HG03460 (cell line): ENCODE data around the gene TJP3.

ENCODE experiments used
- ATAC-seq: cut with Tn5 transposase; IDR thresholded peaks from one replicate; pipeline ENCODE4 v1.9.1; 2021; ENCODE audit not compliant: unreplicated experiment

TJP3 gene

DNA sequence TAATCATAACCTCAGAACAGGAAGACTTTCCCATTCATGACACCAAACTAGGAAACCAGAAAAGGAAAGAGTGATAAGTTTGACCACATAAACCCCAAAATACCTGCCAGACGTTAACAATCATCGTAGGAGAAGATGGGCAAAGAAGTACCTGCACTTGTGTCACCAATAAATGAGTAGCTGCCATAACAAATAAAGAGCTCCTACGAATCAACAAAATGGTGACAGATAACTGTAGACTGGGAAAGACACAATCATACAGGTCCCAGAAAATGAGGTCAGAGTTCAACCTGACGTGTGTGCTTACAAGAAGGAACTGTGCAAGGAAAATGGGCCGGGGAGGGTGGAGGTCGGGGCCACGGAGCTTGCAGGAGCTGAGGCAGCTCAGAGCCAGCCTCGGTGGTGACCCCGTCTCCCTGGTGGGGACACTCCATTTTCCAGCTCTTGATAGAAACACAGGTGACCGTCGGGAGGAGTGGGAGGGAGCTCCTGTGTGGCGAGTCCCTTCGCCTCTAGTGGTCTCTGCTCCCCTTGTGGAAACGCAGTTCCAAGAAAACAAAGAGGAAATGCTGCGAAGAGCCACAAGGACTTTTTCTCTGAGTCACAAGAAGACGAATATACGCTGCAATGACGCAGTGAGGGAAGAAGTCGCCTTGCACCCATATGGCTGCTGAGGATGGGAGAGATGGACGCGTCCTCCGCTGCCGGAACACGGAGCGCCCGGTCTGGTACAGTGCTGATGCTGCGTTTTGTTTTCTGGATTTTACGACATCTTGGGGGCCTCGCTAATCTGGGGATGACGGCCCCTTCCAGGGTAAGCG lies 17.4 kb upstream of the TJP3 start:
- ATAC-seq = no peak

DNA sequence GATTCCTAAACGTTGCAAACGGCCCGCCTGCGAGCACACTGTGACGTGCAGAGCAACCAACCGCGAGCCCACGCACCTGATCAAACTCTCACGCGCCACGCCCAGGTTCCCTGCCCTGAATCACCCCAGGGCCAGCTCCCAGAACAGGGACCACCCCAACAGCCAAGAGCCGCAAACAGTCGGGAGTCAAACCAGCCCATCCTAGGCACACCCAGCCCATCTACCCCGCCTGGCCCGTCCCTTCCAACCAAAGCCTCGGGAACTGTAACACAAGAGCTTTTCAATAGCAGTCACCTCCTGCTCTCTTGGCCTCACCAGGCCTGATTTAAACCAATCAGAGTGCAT lies 16.8 kb upstream of the TJP3 start:
- ATAC-seq = no peak

DNA sequence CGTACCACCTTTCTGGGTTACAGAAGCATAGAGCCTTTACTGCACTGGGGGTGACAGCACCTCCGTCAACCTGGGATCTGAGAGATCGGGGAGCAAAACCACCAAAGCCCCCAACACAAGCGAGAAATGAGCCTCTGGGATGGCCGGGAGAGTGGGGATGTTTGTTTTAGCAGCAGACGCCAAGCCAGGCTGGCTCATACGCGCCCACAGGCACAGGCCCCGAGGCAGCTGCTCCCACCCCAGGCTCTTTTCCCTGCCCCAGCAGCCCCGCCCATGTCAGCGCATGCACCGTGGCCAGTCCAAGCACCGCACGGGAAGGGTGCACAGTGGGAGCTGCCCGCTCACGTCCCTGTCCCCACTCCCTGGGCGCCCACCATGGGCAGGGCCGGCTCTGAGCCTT lies 16.5 kb upstream of the TJP3 start:
- no peak for ATAC-seq

DNA sequence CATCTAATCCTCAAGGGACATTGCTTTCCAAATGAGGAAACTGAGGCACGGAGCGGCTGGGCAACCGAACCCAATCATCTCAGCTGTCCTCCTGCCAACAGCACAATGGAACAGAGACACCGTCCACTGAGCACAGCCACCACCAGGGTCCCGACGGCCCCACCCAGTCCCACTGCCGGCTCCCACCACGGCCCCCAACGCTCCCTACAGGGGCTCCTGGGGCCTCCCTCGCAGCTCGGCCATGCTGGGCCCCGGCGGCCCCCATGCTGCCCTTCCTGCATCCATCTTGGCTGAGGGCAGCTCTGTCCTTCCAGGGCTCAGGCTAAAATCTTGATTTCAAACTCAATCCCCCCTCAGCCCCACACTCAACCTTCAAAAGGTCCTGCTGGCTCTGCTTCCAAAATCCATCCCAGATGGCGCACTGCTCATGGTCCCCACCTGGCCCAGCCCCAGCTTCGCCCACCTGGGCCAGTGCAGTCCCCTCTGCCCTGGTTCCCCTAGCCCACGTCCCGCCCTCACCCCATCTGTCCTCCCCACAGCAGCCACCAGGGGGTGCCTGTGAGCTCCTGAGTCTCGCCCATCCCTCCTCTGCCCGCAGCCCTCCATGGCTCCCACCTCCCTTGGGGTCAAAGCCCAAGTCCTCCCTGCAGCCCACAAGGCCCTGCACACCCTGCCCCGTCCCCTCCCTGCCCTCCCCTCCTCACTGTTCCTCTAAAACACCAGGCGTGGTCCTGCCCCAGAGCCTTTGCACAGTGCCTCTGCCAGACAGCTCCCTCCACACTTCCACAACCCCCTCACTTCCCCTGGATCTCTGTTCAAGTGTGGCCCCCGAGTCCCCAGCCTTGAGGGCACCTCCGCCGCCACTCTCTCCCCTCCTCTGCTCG lies 15.8 kb upstream of the TJP3 start:
- ATAC-seq = no peak

DNA sequence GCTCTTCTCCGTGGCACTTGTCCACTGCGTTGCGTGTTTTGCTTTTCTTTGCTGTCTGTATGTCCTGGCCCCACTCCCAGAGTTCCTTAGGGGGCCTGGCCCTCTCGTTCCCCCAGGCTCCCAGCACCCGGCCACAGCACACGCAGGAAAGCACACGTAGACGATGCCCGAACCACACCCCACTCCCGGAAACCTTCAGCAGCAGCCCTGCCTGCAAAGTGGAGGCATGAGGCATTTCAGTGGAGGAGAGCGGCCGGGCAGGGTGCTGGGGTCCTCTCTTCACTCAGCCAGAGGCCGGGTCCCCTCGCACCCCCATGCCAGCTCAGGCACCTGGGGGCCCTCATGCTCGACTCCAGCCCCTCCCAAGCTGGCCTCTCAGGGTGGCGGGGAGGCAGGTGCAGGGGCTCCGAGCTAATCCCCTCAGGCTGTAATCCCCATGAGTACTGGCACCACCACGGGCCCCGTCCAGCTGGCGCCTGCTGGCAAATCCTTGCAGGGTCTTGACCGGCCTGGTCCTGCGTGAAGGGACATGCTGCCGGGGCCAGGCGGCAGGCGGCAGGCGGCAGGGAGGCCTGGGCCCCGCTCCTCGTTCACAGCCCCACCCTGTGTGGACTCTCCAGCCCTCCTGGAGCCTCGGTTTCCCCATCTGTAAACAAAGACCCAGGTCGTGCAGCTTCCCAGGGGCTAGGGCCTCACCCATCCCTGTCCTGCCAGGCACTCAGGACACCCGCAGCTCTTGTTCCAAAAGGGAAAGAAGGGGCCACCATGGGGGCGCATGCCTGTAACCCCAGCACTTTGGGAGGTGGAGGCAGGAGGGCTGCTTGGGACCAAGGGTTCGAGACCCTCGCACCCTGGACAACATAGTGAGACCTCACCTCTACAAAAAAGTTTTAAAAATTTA lies 14.9 kb upstream of the TJP3 start:
- no peak for ATAC-seq

DNA sequence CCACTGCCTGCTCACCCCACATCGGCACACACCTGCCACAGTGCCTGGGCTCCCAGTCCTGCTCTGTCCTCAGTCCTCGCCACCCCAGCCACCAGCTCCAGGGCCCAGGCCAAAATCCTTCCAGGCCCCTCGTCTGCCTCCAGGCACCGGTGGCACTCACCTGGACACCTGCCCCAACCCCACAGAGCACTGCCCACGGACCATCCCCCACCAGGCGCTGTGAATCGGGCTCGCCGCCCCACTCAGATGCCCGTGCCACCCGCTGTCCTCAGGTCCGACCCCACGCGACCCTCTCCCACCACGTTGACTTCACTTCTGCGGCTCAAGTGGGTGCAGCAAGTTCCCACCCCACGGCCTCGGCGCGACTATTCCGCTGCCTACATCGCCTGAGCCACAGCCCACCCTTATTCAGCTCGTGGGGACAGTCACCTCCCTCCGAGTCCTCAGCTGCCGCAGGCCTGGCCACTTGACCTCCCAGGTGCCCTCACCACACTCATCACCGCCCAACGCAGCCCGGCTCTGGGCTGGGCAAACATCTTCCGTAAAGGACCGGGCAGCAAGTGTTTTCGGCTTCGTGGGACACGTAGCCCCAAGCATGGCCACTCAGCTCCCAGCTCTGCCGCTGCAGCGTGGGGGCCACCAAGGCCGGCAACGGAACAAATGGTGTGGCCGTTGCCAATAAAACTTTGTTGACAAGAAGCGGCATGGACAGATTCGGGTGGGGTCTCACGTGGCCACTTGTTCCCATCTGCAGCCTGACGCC lies 13.6 kb upstream of the TJP3 start:
- no peak for ATAC-seq

DNA sequence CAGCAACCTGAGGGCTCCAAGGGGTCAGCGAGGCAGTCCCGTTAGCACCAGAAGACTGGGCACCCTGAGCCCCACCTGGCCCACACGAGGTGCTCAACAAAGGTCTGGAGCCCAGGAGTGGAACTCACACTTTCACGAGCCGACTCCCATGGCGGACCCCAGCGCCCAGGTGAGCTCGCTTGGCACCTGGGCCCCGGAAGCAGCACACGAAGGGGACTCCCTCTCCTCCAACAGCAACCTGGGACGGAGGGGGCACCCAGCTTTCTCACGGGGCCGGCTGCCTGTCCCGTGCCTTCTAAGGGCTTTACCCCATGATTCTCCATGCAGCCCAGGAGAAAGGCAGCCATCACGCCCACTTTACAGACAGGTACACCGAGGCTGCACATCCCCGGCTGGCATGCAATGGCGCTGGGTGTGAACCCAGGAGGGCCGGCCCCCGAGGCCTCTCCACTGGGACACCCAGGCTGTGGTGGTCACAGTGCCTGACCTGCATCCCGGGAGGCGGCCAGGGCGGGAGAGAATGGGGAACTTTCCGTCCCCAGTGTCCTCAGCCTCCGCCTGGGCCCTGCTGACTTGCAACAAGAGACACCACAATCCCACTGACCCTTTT lies 13.0 kb upstream of the TJP3 start:
- no peak for ATAC-seq

DNA sequence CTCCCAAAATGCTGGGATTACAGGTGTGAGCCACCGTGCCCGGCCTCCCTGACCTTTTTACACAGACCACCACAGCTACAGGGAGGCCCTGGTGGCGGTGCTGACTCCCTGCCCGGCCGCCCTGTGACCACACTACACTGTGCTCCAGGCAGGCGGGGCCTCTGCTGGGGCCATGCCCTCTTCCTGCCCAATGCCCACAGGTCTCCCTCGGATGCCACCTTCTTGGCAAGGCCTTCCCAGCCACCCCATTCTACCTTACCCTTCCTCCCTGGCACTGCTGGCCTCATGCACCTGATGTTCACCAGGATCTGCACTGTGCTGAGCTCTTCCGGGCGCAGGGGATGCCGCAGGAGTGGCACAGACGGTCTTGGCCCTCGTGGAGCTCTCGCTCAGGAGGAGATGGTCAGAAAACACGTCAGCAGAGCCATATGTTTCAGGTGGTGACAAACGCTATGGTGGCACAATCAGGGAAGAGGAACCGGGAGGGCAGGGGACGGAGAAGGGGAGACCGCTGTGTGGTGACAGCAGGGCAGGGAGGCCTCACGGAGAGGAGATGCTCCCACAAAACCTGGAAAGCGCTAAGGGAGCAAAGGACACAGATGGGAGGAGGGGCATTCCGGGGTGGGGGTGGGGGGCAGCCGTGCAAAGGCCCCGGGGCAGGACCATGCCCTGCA lies 12.1 kb upstream of the TJP3 start:
- no peak for ATAC-seq

DNA sequence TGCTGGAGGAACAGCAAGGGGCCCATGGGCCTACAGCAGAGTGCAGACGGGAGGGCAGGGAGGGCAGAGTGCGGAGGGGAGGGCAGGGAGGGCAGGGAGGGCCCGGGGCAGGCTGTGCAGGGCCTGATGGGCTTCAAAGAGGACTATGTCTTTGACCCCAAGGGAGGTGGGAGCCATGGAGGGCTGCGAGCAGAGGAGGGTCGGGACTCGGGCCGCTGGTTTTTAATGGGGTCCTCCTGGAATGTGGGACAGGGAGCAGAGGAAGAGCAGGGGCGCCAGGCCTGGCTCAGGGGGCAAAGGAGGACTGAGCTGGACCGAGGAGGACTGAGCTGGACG lies 11.6 kb upstream of the TJP3 start:
- ATAC-seq = no peak

DNA sequence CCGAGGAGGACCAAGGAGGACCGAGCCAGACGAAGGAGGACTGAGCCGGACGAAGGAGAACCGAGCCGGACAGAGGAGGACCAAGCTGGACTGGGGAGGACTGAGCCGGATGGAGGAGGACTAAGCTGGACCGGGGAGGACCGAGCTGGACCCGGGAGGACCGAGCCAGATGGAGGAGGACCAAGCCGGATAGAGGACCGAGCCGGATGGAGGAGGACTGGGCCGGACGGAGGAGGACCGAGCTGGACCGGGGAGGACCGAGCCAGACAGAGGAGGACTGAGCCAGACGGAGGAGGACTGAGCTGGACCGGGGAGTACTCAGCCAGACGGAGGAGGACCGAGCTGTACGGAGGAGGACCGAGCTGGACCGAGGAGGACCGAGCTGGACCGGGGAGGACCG lies 11.1 kb upstream of the TJP3 start:
- no peak for ATAC-seq

DNA sequence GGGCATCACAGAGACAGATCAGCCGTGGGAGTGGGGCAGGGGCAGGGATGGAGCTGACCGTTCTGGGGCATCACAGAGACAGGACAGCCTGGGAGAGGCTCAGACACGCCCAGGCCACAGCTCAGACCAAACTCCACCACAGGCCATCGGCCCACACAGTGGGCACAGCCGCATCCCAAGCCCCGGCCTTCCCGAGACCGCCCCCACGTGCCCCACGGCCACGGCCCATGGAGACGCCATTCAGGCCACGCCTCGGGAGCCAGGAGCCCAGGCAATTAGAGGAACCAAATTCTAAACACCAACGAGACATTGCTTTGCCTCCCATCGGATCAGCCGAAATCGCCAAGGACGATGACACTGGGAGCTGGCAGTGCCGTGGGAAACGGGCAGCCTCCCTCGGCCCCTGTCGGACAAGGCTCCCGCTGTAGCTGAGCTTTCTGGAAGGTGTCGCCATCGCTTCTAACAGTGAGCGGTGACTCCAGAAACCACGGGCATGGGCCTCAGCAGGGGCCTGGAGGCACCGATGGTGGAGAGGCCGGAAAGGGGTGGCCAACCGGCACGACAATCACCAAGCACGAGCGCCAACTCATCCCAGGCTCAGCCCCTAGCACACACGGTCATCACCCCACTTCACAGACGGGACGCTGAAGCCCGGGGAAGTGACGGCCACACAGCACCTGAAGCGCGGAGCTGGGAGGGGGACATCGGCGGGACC lies 10.4 kb upstream of the TJP3 start:
- ATAC-seq = no peak

DNA sequence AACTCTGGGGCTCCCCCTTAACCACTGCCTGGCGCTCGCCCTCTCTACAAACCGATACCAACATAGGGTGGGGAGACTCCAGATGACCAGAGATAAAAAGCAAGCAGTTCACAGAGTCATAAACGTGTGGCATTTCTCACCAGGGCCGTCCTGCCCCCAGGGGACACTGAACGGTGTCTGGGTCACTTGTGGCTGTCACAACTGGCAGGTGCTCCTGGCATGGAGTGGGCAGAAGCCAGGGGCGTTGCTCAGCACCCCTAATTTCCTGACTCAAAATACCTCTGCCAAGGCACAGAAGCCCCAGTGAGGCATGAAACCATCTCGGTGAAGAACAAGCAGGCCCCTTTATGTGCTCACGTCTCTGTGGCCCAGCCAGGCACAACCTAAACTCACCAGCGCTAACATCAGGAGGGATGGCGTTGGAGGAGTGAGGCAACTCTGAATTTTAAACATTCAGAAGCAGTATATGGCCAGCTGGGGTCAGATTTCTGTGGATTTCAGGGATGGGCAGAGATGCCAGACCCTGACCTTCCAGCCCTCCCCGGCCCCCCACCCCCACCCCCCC lies 9.7 kb upstream of the TJP3 start:
- no peak for ATAC-seq

DNA sequence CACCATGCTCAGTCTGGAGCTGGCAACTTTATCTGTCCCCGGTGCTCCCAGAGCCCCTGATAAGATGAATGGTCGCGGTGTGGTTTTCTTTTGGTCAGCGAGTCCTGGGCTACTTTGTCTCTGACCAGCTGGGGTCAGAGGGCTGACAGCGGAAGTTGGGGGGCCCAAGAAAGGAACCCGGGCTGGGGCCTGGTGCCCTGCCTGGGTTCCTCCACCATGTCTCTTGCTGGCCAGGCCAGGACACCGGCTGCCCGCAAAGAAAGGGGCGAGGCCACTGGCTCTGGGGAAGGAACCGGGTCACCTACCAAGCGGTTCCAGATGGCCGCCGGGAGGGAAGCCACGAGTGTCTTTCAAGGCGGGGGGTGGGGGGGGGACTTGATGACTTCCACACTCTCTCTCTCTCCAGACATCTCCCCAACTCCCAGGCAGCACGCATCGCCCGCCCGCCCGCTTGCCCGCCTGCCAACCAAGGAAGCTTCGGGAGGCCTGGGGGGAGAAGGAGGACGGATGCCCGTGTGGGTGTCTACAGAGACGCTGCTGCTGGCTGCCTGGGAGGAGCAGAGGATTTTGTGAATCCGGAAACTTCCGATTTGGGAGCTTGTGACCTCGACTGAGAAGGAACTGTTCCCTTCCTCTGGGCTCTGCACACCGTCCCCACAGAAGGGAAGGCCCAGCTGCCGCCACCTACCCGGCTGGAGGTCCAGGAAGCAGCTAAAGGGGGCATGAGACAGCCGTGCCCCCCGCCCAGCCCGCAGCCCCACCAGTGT lies 9.0 kb upstream of the TJP3 start:
- no peak for ATAC-seq

DNA sequence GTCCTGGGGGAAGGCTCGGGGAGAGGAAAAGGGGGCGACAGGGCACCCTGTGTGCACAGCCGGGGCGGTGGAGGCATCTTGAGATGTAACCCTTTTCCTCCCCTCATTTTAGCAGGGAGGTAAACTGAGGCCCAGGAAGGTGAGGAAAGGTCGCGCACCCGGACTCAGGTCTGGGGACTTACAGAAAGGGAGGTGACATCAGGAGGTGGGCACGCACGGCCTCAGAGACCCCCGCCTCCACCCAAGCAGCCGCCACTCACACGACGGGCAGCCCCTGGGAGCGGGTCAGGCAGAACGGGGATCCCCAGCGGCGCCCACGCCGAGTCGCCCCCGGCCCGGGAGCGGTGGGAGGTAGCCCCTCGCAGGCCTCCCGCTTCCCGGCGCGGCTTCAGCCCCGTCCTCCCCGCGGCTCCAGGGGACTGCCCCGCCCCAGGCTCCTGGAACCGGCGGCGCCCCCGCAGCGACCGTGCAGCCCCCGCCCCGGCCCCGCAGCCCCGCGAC lies 8.4 kb upstream of the TJP3 start:
- peak; percentile 13 for ATAC-seq

DNA sequence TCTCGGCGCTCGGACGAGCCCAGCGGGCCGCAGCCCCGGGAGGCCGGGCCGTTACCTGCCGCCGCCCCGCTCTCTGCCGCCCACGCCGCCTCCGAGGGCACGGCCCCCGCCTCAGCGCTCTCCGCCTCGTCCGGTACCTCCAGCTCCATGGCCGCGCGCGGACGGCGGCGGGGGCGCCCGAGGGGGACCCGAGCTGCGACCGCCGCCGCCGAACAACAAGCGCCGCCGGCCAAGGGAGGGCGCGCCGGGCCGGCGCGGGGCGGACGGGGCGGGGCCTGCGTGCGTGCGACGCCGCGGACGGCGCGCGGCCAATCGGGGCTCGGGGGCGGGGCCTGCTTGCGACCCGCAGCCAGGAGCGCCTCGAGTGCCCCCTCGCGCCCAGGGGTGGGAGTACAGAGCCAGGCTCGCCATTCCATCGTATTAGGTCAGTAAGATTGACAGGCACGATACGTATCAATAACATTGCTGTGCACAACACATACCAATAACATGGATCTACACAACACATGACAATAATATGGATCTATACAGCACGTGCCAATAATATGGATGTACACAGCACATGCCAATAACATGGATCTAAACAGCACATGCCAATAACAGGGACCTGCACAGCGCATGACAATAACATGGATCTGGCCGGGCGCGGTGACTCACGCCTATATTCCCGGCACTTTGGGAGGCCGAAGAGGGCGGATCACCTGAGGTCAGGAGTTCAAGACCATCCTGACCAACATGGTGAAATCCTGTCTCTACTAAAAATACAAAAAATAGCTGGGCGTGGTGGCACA lies 7.7 kb upstream of the TJP3 start, which contains the start of gene PIP5K1C:
Gene PIP5K1C (minus strand): TSS at position 227 of the 791 bp plus-strand sequence. CDS start 78 bp downstream, at position 149.
- peak; percentile 66 for ATAC-seq

DNA sequence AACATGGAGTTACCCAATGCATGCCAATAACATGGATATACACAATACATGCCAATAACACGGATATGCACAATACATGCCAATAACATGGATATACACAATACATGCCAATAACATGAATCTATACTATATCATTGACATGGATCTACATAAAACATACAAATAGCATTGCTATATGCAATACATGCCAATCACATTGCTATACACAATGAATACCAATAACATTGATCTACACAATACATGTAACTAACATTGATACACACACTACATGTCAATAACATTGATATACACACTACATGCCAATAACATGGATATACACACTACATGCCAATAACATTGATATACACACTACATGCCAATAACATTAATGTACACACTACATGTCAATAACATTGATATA lies 7.0 kb upstream of the TJP3 start:
- no peak for ATAC-seq

DNA sequence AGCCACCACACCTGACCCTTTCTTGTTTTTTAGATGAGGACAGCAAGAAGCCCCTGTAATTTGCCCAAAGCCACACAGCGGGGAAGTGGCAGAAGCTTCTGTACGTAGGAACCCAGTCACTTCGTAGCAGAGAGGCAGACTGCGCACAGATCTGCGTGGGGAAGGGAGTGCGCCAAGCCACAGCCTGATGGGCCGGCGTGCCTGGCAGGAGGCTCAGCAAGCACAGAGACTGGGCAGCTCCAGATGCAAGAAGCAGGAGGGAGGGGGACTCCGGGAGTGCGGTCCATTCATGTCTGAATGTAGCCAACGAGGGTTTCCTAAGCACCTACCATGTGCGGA lies 347 bp upstream of the TJP3 start:
- ATAC-seq = no peak
